ENCODE results near the gene IMMP1L. TPM values are rescaled to one million over a fixed set of nuclear protein-coding genes. Genes with fewer than 3 reads are reported as not detected.

Gene IMMP1L
- total RNA-seq, 4 donors from 2014 or later: 14.2 to 30.6 (median 23.7) TPM

GRCh38 chr11:31383116-31383515 lies 126.3 kb downstream of the IMMP1L start:
- no peak overlapping the region for H3K4me3 ChIP-seq
- H3K4me1 ChIP-seq: no peaks in the 10 kb centered on the region
- in situ Hi-C loops (cut with MboI; ENCODE audit: low sequenced_read_pairs in 4 of 4) (no loop called here), intact Hi-C loops (cut with DNase I; ENCODE audit: low total_unique reads) (no loop called here)
- H3K27me3 ChIP-seq: no peaks in the 10 kb centered on the region
- TF ChIP-seq CTCF (IDR thresholded peaks at IDR 0.05 in 4 of 5, conservative IDR thresholded peaks at IDR 0.05 in 1 of 5) (no peak), POLR2A (IDR thresholded peaks at IDR 0.05) (no peak)
- no peaks in the 10 kb centered on the region for H3K9me3 ChIP-seq
- no peak overlapping the region for H3K27ac ChIP-seq
- no peaks in the 10 kb centered on the region for H3K36me3 ChIP-seq
- DNase-seq: no peak
- ATAC-seq: no peak

Other genes with a start within 250 kb of the IMMP1L start
- gene DCDC1, start 139.9 kb downstream of the IMMP1L start, total RNA-seq: not detected
- 10 to 100 TPM; 13.1 to 20.1 (median 16.6) TPM for gene DNAJC24, start 139.8 kb downstream of the IMMP1L start, total RNA-seq
- 10 to 100 TPM in 3 of 4 donors, 1 to 10 TPM in 1; 8.8 to 23.6 (median 13.5) TPM for gene ELP4, start 145 bp upstream of the IMMP1L start, total RNA-seq

All from gastrocnemius medialis (tissue), 4 donors.